Omental fat pad (tissue), 4 donors: ENCODE data around the gene TOMT. TPM values are rescaled to one million over a fixed set of nuclear protein-coding genes. Genes with fewer than 3 reads are reported as not detected.

Experiments
- ATAC-seq: fragments of 150-250 bp; one replicate; pipeline ENCODE4 v1.9.1; 2016; ENCODE audit warnings: mild to moderate bottlenecking, moderate library complexity; ENCODE audit not compliant: low FRiP score
- DNase-seq: peaks from one replicate; pipeline ENCODE4 v3.0.0-alpha.2; 2019; ENCODE audit warnings: low spot score
- total RNA-seq, 4 donors: library from RNA; depleted of rRNA; stranded (reverse); fragments of >200 nt; gene quantifications; one replicate each; pipeline ENCODE4 v1.1.0, GENCODE V29; 2016
- TF ChIP-seq, protein P1 (sequence below), 3 donors: fragments of 450-650 bp; IDR thresholded peaks; one replicate each; pipeline ENCODE4 v1.5.1; 2016 to 2017; ENCODE audit warnings: antibody characterized with exemption in 3 of 3, mild to moderate bottlenecking in 3 of 3, moderate library complexity in 2 of 3

Gene TOMT
- total RNA-seq, 4 donors from 2014 or later = not detected

DNA sequence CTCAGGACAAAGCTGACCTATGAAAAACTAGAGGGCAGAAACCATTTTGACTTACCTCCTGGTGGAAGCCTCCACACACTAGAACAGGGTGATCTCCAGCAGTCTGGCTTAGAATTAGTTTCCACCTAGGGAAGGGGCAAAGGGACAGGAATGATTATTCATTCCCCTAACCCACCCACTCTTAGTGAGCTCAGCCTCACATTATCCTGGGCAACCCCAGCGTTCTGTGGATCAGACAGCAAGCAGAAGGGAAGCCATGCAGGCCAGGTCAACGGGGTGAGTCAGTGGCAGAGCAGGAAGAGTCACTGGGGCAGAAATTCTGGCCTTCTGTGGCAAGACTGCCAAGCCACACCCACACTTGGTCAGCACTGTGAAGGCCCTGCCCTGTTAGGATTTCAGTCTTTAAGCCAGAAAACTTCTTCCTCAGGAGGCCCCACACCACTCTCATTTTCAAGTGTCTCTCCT, 35.9 kb upstream of the TOMT start:
- DNase-seq = peak; percentile 82
- TF ChIP-seq, protein P1, sequence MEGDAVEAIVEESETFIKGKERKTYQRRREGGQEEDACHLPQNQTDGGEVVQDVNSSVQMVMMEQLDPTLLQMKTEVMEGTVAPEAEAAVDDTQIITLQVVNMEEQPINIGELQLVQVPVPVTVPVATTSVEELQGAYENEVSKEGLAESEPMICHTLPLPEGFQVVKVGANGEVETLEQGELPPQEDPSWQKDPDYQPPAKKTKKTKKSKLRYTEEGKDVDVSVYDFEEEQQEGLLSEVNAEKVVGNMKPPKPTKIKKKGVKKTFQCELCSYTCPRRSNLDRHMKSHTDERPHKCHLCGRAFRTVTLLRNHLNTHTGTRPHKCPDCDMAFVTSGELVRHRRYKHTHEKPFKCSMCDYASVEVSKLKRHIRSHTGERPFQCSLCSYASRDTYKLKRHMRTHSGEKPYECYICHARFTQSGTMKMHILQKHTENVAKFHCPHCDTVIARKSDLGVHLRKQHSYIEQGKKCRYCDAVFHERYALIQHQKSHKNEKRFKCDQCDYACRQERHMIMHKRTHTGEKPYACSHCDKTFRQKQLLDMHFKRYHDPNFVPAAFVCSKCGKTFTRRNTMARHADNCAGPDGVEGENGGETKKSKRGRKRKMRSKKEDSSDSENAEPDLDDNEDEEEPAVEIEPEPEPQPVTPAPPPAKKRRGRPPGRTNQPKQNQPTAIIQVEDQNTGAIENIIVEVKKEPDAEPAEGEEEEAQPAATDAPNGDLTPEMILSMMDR (IDR thresholded peaks at IDR 0.05) = no peak
- ATAC-seq = peak; percentile 100

DNA sequence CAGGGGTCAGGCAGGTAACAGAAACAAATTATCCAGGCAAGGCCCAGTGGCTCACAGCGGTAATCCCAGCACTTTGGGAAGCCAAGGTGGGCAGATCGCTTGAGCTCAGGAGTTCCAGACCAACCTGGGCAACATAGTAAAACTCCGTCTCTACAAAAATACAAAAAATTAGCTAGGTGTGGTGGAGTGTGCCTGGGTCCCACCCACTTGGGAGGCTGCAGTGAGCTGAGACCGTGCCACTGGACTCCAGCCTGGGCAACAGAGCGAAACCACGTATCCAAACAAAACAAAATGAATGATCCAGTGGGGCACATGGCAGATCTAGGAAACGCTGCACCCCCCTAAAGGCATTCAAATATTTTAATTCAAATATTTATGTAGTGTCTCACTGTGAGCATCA, 35.2 kb upstream of the TOMT start:
- TF ChIP-seq, protein P1 (IDR thresholded peaks at IDR 0.05) = no peak
- ATAC-seq = no peak

DNA sequence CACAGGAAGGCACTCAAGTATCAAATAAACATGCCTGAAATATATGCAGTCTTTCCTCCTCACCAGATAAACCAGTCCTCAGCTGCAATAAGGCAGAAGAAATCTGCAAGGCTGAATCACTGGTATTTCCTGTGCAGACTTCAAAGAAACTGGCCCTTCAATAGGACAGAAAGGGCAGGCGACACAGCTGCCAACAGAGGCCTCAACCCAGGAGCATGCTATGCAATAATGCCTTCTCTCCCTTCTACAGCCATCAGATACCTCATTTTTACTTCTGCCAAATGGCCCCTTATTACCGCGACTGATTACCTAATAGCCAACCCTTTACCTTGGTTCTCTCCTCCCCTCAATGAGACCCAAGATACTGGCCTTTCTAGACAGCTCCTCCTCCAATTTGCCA, 33.4 kb upstream of the TOMT start:
- ATAC-seq = no peak
- no peak for DNase-seq
- TF ChIP-seq, protein P1 (IDR thresholded peaks at IDR 0.05) = no peak

More for the DNA sequence above, 35.2 kb upstream of the TOMT start:
- no peak for DNase-seq

DNA sequence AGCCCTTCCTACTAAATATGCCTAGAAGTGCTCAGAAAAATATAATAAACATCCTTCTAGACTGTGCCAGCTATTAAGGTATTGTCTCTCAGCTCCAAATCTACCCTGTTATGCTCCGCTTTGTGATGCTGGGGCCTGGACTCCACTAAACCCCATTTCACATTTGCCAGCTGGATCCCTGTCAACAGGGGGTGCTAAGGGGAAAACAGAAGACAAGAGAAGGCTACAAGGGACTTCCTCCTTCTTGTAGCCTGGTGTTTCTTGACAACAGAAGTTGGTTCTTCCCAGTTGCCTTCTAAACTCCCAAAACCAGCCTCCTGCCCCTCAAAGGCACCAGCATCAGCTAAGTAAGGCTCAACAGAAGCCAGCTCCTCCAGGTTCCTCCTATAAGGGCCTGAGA, 30.6 kb upstream of the TOMT start:
- TF ChIP-seq, protein P1 (IDR thresholded peaks at IDR 0.05) = no peak
- ATAC-seq = no peak
- no peak for DNase-seq

DNA sequence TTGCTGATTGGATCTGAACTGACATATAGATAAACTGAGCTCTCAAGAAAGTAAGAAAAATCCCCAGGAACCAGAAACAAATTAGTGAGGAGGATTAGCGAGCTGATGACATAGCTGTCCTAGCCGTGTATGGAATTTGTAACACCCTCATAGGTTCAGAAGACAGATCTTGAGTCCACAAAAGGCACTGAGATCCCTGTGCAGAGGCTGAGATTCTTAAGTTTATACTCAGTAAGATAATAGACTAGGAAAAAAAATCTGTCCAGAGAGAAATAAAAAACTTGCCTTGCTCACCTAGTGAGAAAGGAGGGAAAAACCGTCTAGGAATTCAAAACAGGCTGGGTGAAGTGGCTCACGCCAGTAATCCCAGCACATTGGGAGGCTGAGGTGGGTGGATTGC, 30.0 kb upstream of the TOMT start:
- DNase-seq = no peak
- TF ChIP-seq, protein P1 (IDR thresholded peaks at IDR 0.05) = no peak
- ATAC-seq = no peak

DNA sequence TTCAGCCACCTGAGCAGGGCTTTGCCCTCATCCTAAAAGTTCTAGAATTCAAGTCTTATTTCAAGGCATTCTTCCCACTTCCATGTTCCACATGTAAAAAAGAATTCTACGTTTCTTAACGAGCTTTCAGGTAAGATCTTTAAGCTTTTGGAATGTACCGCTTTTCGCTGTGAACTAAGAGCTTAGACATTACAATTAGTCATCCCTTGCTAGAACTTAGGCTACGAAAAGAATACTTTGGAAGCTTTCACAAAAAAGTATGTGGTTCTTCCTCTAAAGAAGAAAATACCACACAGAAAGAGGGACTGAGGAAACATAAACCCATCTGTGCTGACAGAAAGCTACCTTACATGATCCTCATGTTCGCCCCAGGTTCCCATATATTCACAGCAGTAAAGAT, 27.2 kb upstream of the TOMT start:
- ATAC-seq = no peak
- DNase-seq = no peak
- TF ChIP-seq, protein P1 (IDR thresholded peaks at IDR 0.05) = no peak

DNA sequence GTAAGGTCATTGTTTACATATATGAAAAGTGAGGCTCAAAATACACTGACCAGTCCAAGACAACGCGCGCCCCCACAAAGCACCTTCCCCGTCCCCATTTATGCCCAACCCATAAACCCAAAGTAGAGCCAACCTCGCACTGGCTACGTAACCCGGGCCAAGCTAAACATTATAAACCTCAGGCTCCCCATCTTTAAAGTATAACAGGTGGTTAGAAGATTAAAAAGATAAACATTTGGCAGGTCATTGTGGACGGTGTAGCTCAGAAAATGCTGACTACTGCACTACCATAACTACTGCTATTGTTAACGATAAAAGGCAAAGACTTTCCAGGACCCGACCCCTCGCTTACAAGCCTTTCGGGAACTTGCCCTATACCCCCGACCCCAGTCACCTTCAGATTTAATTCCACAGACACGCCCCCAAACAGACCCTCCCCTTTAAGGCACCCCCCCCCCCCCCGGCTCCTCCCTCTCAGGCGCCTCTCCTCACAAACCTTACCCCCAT, 25.9 kb upstream of the TOMT start:
- TF ChIP-seq, protein P1 (IDR thresholded peaks at IDR 0.05) = no peak
- DNase-seq (no peak), ATAC-seq (peak; percentile 44)
